HepG2 (cell line): Measurements from ENCODE around the gene UEVLD.

Experiments
- CREB1 ChIP-seq, 2 experiments: fragments of 450-650 bp in 1 of 2; IDR thresholded peaks; 2 replicates each; pipeline ENCODE4 v1.6.1; 2016 to 2017; ENCODE audit warnings: control low read depth in 1 of 2, mild to moderate bottlenecking in 1 of 2, missing compliant biosample characterization in 1 of 2, missing genetic modification characterization in 1 of 2
- FLYWCH1 ChIP-seq: sonication (generic); formaldehyde crosslinking; IDR thresholded peaks from 2 replicates; pipeline ENCODE4 v1.8.1; 2023; ENCODE audit warnings: mild to moderate bottlenecking, missing genetic modification reagents
- POLR2A ChIP-seq, 2 experiments: IDR thresholded peaks; 2 replicates each; pipeline ENCODE4 v1.6.1; 2011; ENCODE audit warnings: low read depth in 2 of 2, low read length in 2 of 2, mild to moderate bottlenecking in 1 of 2, moderate library complexity in 1 of 2; ENCODE audit not compliant: insufficient read depth in 1 of 2
- SRY ChIP-seq: sonication (generic); formaldehyde crosslinking; IDR thresholded peaks from 2 replicates; pipeline ENCODE4 v1.8.0; 2022; ENCODE audit warnings: mild to moderate bottlenecking, missing genetic modification reagents
- ZNF138 ChIP-seq: sonication (generic); formaldehyde crosslinking; IDR thresholded peaks from 2 replicates; pipeline ENCODE4 v1.5.0; 2020; ENCODE audit warnings: mild to moderate bottlenecking, low read depth, missing genetic modification reagents
- ZNF292 ChIP-seq: sonication (generic); formaldehyde crosslinking; IDR thresholded peaks from 2 replicates; pipeline ENCODE4 v1.8.1; 2022; ENCODE audit warnings: mild to moderate bottlenecking, low read depth, missing genetic modification reagents, borderline replicate concordance
- ZNF720 ChIP-seq: sonication (generic); formaldehyde crosslinking; IDR thresholded peaks from 2 replicates; pipeline ENCODE4 v1.4.0; 2020; ENCODE audit warnings: missing genetic modification reagents
- TF ChIP-seq, protein P1 (sequence below): IDR thresholded peaks from 2 replicates; pipeline ENCODE4 v1.6.1; 2016; ENCODE audit warnings: missing compliant biosample characterization, missing genetic modification reagents, borderline replicate concordance
- TF ChIP-seq, protein P2 (sequence below): sonication (generic); formaldehyde crosslinking; IDR thresholded peaks from 2 replicates; pipeline ENCODE4 v1.5.0; 2020; ENCODE audit warnings: mild to moderate bottlenecking, missing genetic modification reagents, moderate library complexity
- TF ChIP-seq, protein P3 (sequence below): IDR thresholded peaks from 2 replicates; pipeline ENCODE4 v1.6.1; 2012; ENCODE audit warnings: low read depth, low read length, improper control_type of control experiment

DNA sequence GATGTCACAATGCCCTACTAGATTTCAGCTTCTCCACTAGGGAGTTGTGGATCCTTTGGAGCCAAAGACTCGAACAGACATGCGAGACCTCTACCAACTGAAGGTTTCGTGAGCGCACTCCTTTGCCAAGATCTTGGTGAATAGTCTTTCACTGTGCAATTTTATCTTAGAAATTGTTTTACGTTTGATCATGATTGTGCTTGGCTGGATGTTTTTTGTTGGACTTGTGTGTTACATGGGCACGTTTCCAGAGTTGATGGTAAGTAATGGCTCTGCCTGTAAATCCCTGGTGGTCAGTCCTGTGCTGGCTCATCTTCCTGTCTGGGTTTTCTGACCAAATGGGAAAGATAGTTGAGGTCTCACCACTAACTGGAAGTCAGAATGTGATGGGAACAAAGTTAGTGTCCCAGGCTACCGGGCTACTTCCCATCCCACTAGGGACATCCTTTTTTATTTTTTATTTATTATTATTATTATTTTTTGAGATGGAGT lies 11.3 kb upstream of the UEVLD start, which contains the start of gene MISFA:
- TF ChIP-seq, protein P1, sequence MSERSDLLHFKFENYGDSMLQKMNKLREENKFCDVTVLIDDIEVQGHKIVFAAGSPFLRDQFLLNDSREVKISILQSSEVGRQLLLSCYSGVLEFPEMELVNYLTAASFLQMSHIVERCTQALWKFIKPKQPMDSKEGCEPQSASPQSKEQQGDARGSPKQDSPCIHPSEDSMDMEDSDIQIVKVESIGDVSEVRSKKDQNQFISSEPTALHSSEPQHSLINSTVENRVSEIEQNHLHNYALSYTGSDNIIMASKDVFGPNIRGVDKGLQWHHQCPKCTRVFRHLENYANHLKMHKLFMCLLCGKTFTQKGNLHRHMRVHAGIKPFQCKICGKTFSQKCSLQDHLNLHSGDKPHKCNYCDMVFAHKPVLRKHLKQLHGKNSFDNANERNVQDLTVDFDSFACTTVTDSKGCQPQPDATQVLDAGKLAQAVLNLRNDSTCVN = no peak
- TF ChIP-seq FLYWCH1 (CRISPR knock-in tag) (no peak), ZNF138 (CRISPR knock-in tag) (no peak), ZNF292 (no peak), CREB1 (IDR thresholded peaks at IDR 0.05) (no peak), CREB1 (CRISPR knock-in tag; IDR thresholded peaks at IDR 0.05) (no peak), ZNF720 (CRISPR knock-in tag) (no peak), SRY (CRISPR knock-in tag) (no peak), POLR2A (IDR thresholded peaks at IDR 0.05; ENCODE audit: insufficient read depth in 1 of 2, low read depth in 2 of 2, low read length in 2 of 2) (no peak)
- TF ChIP-seq, protein P2, sequence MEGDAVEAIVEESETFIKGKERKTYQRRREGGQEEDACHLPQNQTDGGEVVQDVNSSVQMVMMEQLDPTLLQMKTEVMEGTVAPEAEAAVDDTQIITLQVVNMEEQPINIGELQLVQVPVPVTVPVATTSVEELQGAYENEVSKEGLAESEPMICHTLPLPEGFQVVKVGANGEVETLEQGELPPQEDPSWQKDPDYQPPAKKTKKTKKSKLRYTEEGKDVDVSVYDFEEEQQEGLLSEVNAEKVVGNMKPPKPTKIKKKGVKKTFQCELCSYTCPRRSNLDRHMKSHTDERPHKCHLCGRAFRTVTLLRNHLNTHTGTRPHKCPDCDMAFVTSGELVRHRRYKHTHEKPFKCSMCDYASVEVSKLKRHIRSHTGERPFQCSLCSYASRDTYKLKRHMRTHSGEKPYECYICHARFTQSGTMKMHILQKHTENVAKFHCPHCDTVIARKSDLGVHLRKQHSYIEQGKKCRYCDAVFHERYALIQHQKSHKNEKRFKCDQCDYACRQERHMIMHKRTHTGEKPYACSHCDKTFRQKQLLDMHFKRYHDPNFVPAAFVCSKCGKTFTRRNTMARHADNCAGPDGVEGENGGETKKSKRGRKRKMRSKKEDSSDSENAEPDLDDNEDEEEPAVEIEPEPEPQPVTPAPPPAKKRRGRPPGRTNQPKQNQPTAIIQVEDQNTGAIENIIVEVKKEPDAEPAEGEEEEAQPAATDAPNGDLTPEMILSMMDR (CRISPR knock-in tag) = no peak
- TF ChIP-seq, protein P3, sequence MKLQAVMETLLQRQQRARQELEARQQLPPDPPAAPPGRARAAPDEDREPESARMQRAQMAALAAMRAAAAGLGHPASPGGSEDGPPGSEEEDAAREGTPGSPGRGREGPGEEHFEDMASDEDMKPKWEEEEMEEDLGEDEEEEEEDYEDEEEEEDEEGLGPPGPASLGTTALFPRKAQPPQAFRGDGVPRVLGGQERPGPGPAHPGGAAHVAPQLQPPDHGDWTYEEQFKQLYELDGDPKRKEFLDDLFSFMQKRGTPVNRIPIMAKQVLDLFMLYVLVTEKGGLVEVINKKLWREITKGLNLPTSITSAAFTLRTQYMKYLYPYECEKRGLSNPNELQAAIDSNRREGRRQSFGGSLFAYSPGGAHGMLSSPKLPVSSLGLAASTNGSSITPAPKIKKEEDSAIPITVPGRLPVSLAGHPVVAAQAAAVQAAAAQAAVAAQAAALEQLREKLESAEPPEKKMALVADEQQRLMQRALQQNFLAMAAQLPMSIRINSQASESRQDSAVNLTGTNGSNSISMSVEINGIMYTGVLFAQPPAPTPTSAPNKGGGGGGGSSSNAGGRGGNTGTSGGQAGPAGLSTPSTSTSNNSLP = no peak
